AG04450 (cell line): ENCODE results near the gene OMP. TPM values are rescaled to one million over a fixed set of nuclear protein-coding genes. Genes with fewer than 3 reads are reported as not detected.

Experiments
- CTCF ChIA-PET: fragments of 300-600, 350-600 bp; formaldehyde crosslinking; extraction: SDS; loops from one replicate; lab custom pipeline; 2022; ENCODE audit warnings: antibody characterized with exemption, inconsistent platforms; lab: Charles Lee
- POLR2A ChIA-PET: fragments of 350-600 bp; formaldehyde crosslinking; extraction: SDS; loops from one replicate; lab custom pipeline; 2021; ENCODE audit warnings: antibody characterized with exemption, inconsistent platforms; lab: Yijun Ruan, JAX
- DNase-seq: peaks from one replicate; pipeline ENCODE4 v3.0.0-alpha.2; 2011; ENCODE audit warnings: low read depth, low spot score
- H3K27ac ChIP-seq: one replicate; pipeline ENCODE4 v1.5.1; 2012; ENCODE audit warnings: low read depth, low read length, control low read depth
- H3K27me3 ChIP-seq: one replicate; pipeline ENCODE4 v1.6.0; 2012; ENCODE audit warnings: low read length; ENCODE audit not compliant: control insufficient read depth, insufficient read depth
- H3K4me3 ChIP-seq: 2 replicates; pipeline ENCODE4 v1.5.1; 2011; ENCODE audit warnings: mild to moderate bottlenecking, low read depth, low read length, control low read depth
- H3K9me3 ChIP-seq: 2 replicates; pipeline ENCODE4 v1.5.1; 2012; ENCODE audit warnings: low read length; ENCODE audit not compliant: control insufficient read depth, insufficient read depth
- CTCF ChIP-seq: IDR thresholded peaks from 2 replicates; pipeline ENCODE4 v1.5.1; 2011; ENCODE audit warnings: low read depth, low read length, control low read depth, inconsistent platforms
- polyA plus RNA-seq: library from polyadenylated mRNA; depleted of rRNA; stranded (reverse); fragments of >200 nt; gene quantifications from 2 replicates; pipeline ENCODE4 v1.2.3, GENCODE V29; 2011

The OMP gene
- polyA plus RNA-seq, 1 experiment, result not detected

GRCh38 chr11:77107950-77108349 lies 5.3 kb downstream of the OMP start:
- no peak for TF ChIP-seq CTCF
- Histone ChIP-seq H3K27ac (peak overlapping the region; percentile 25), H3K27me3 (no peaks in the 10 kb centered on the region), H3K9me3 (no peaks in the 10 kb centered on the region; the same call in 1 of the 2 replicates), H3K4me3 (no peak overlapping the region)
- DNase-seq, result peak; percentile 52
- ChIA-PET POLR2A (interaction anchor here (0.6 kb wide), 1 partner anchor 352 kb away, joined by 4 read pairs; no protein-coding TSS in a partner anchor), CTCF (interaction anchor here (0.7 to 3.4 kb wide), 5 partner anchors 17 to 62 kb away, joined by 4 to 23 read pairs (median 7); partner anchors contain the start of gene MYO7A)

- Histone ChIP-seq H3K4me3 (no peak overlapping the region), H3K9me3 (no peaks in the 10 kb centered on the region; the same call in 1 of the 2 replicates), H3K27ac (peak overlapping the region; percentile 2), H3K27me3 (no peaks in the 10 kb centered on the region)
- POLR2A ChIA-PET, result no interaction called here
- CTCF ChIA-PET, result interaction anchor here (2.7 to 3.4 kb wide), 3 partner anchors 17 to 61 kb away, joined by 7 to 23 read pairs (median 12); partner anchors contain the start of gene MYO7A
- TF ChIP-seq CTCF, result no peak
- no peak for DNase-seq
Measured at GRCh38 chr11:77108436-77108835, 5.8 kb downstream of the OMP start.

- TF ChIP-seq CTCF, result no peak
- H3K4me3 ChIP-seq, result no peak overlapping the region
- CTCF ChIA-PET, result interaction anchor here (1.0 to 2.9 kb wide), 3 partner anchors 18 to 190 kb away, joined by 3 to 12 read pairs (median 7); no protein-coding TSS in a partner anchor
- no peaks in the 10 kb centered on the region for H3K27me3 ChIP-seq
- peak overlapping the region; percentile 34 for H3K27ac ChIP-seq
- no peak for DNase-seq
- no peaks in the 10 kb centered on the region; the same call in 1 of the 2 replicates for H3K9me3 ChIP-seq
- POLR2A ChIA-PET, result no interaction called here
Measured at GRCh38 chr11:77109236-77110019, 6.8 kb downstream of the OMP start.

GRCh38 chr11:77110836-77111235 lies 8.2 kb downstream of the OMP start:
- Histone ChIP-seq H3K27ac (no peak overlapping the region), H3K4me3 (no peak overlapping the region), H3K9me3 (no peaks in the 10 kb centered on the region), H3K27me3 (no peaks in the 10 kb centered on the region)
- CTCF ChIA-PET, result interaction anchor here (0.9 to 2.9 kb wide), 4 partner anchors 17 to 63 kb away, joined by 3 to 12 read pairs (median 6); partner anchors contain the start of gene MYO7A
- POLR2A ChIA-PET, result no interaction called here
- DNase-seq, result no peak
- TF ChIP-seq CTCF, result no peak

- Histone ChIP-seq H3K27me3 (no peaks in the 10 kb centered on the region), H3K4me3 (no peak overlapping the region), H3K9me3 (no peaks in the 10 kb centered on the region), H3K27ac (no peak overlapping the region)
- ChIA-PET POLR2A (no interaction called here), CTCF (interaction anchor here (1.2 to 2.9 kb wide), 3 partner anchors 16 to 64 kb away, joined by 3 to 12 read pairs (median 5); partner anchors contain the start of gene MYO7A)
- no peak for TF ChIP-seq CTCF
- DNase-seq, result no peak
Measured at GRCh38 chr11:77111277-77111676, 8.6 kb downstream of the OMP start.
